GM06990 (cell line): ENCODE results near the gene ANKMY1.

Source experiments
- DNase-seq: peaks from one replicate; pipeline ENCODE4 v3.0.0-alpha.2; 2011; ENCODE audit not compliant: insufficient read length; ENCODE audit errors: extremely low read depth
- H3K27me3 ChIP-seq: replicated peaks from 2 replicates; pipeline ENCODE4 v1.6.0; 2011; ENCODE audit warnings: low read length; ENCODE audit not compliant: control insufficient read depth, insufficient read depth
- H3K36me3 ChIP-seq: 2 replicates; pipeline ENCODE4 v1.5.1; 2011; ENCODE audit warnings: low read length; ENCODE audit not compliant: control insufficient read depth, insufficient read depth
- H3K4me3 ChIP-seq: replicated peaks from 2 replicates; pipeline ENCODE4 v1.5.1; 2011; ENCODE audit warnings: low read depth, mild to moderate bottlenecking, control low read depth, low read length
- CTCF ChIP-seq: IDR thresholded peaks from 2 replicates; pipeline ENCODE4 v1.5.1; 2011; ENCODE audit warnings: low read length, control low read depth, mild to moderate bottlenecking, inconsistent platforms; ENCODE audit not compliant: insufficient read depth, poor library complexity, severe bottlenecking

The ANKMY1 gene

GRCh38 chr2:240432820-240433801, 124.7 kb downstream of the ANKMY1 start:
- TF ChIP-seq CTCF: no peak
- Histone ChIP-seq H3K36me3 (no peaks in the 10 kb centered on the region), H3K4me3 (no peak overlapping the region), H3K27me3 (peaks cover 1% of the 10 kb centered on the region; the same call in 1 of the 2 replicates)
- DNase-seq: peak; percentile 4

GRCh38 chr2:240432430-240432819, 125.4 kb downstream of the ANKMY1 start:
- no peak for TF ChIP-seq CTCF

GRCh38 chr2:240431661-240432424, 125.9 kb downstream of the ANKMY1 start:
- Histone ChIP-seq H3K36me3 (no peaks in the 10 kb centered on the region), H3K27me3 (no peaks in the 10 kb centered on the region; the same call in 1 of the 2 replicates), H3K4me3 (no peak overlapping the region)
- DNase-seq: no peak
- TF ChIP-seq CTCF: no peak

More at GRCh38 chr2:240432430-240432819, 125.4 kb downstream of the ANKMY1 start:
- Histone ChIP-seq H3K27me3 (peaks cover 1% of the 10 kb centered on the region; the same call in 1 of the 2 replicates), H3K4me3 (no peak overlapping the region), H3K36me3 (no peaks in the 10 kb centered on the region)
- no peak for DNase-seq

GRCh38 chr2:240431271-240431660, 126.5 kb downstream of the ANKMY1 start:
- Histone ChIP-seq H3K36me3 (no peaks in the 10 kb centered on the region), H3K27me3 (no peaks in the 10 kb centered on the region; the same call in 1 of the 2 replicates), H3K4me3 (no peak overlapping the region)
- TF ChIP-seq CTCF: no peak
- no peak for DNase-seq

DNA sequence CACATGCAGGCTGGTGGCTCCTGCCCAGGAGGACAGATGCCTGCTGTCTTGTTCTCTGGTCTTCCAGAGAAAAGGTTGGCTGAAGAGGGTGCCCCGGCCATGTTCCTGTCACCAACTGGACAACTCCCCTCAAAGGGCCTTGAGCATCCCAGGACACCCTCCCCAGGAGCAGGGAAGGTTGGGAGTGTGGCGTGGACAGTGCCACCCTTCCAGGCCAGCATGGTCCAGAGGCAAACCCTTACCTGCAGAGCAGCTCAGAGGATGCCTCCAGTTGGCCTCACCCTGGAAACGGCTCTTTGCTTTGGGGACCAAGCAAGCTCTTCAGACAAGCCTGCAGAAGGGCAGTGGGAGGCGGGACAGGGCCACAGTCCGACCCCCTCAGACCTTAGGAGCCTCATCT, 127.2 kb downstream of the ANKMY1 start:
- no peak overlapping the region for H3K4me3 ChIP-seq
- no peak for DNase-seq
- H3K36me3 ChIP-seq: no peaks in the 10 kb centered on the region
- TF ChIP-seq CTCF: no peak
- no peaks in the 10 kb centered on the region; the same call in 1 of the 2 replicates for H3K27me3 ChIP-seq
